Uterus (tissue), 2 donors: ENCODE measurements around the gene RNF114.

ENCODE experiments used
- CTCF ChIP-seq, 4 experiments: fragments of 200-600 bp in 2 of 4; fragments of 450-650 bp in 2 of 4; sonication (generic) in 2 of 4; IDR thresholded peaks; one replicate each; pipeline ENCODE4 v1.5.1; 2016 to 2019; ENCODE audit warnings: antibody characterized with exemption in 4 of 4, mild to moderate bottlenecking in 2 of 4, moderate library complexity in 1 of 4
- POLR2A ChIP-seq, 2 donors: fragments of 450-650 bp; IDR thresholded peaks; one replicate each; pipeline ENCODE4 v1.6.1; 2016; ENCODE audit warnings: antibody characterized with exemption in 2 of 2, mild to moderate bottlenecking in 1 of 2, moderate library complexity in 1 of 2

- TF ChIP-seq CTCF (IDR thresholded peaks at IDR 0.05) (no peak), POLR2A (IDR thresholded peaks at IDR 0.05) (no peak)
Measured at GRCh38 chr20:49907405-49908257, 28.6 kb upstream of the RNF114 start.
